ENCODE data around the gene KIF5C.
"Not testable (repeated sequence)": the region's sequence is repeated elsewhere in the genome, so short reads cannot be mapped to it uniquely, and the experiment has no call there.

The KIF5C gene

DNA sequence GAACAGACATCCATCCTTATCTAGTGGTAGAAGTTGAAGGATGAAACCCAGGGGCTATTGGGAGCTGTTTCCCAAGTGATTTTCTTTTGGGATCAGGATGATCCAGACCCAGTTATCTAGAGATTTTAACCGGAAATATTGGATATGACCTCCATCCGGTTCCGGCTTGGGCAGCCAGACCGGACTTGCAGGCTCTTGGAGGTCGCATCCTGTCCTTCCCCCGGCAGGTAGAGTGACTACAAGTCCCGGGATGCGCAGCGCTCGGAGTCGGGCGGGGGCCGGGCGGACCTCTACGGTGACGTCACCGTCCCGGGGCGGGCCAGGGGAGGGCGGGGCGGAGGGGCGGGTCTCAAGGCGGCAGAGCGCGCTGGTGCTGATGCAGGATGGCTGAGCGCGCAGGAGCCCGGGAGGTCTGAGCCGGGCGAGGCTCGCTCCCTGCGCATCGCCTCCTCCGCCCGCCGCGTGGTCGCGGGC lies at the start of gene KIF5C:
TSS of gene KIF5C (plus strand) at position 360 of the 474 bp plus-strand sequence. CDS start 391 bp downstream, outside the sequence.
- peak; percentile 97 for DNase-seq (ENCODE audit: low spot score)

DNA sequence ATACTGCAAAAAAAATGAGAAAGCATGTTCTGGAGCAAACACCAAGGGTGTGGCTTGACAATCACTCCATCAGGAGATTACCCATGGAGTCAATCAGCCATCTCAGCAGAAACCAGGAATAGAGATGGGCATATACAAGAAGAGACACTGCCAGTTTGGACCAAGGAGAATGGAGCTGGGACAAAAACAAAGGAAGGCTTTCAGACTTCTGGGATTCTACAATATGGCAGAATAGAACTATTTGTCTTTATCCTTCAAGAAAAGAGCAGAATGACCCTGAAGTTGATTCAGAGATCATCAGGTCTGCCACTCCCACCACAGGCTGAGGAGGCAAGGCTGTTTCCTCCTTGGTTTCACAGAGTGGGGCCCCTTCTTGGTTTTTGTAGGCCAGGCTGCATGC lies 48.2 kb upstream of the KIF5C start:
- no peak for DNase-seq (ENCODE audit: low spot score)

DNA sequence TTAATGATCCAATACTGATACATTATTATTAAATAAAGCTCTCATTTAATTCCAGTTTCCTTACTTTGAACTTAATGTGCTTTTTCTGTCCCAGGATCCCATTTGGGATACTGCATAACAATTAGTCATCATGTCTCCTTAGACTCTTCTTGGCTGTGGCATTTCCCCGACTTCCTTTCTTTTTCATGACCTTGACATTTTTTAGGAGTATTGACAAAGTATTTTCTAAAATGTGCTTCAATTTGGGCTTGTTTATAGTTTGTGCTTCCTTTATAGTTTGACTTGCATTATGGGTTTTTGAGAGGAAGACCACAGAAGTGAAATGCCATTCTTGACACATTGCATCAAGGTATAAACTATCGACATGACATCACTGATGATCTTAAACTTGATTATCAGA lies 46.1 kb upstream of the KIF5C start:
- DNase-seq (ENCODE audit: low spot score) = no peak

DNA sequence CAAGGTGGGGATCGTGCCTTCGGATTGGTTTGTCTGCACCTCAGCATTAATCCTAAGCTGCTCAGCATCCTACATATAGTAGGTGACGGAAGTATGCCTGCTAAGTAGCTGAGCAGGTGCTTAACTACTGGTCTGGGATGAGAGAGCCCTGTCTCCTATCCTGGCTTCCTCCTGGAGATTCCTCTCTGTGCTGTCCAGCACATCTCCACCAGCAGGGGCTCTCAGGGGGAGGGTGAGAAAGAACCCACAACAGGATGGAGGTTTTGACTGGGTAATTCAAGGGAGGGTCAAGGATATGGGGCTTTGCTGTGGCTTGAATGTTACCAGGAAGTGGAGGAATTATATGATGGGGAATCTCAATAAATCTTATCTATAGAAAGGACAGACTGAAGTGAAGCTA lies 45.4 kb upstream of the KIF5C start:
- no peak for DNase-seq (ENCODE audit: low spot score)

DNA sequence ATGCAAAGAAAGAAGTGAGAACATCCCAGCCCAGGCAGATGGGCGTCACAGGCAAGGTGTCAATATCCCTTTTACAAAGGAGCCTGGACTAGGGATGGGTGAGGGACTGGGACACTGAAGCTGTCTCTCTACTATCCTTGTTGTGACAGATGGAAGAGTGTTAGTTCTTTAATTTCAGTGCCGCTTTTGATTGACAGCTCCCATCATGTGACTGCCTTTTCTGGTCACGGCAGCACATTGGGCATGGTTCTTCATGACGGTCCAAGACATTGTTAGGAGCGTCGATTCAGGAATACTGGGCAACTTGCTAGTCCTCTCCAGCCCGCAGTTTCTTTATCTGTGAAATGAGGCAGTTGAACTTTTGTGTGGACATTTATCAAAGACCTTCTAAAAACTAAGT lies 42.4 kb upstream of the KIF5C start:
- DNase-seq (ENCODE audit: low spot score) = no peak

DNA sequence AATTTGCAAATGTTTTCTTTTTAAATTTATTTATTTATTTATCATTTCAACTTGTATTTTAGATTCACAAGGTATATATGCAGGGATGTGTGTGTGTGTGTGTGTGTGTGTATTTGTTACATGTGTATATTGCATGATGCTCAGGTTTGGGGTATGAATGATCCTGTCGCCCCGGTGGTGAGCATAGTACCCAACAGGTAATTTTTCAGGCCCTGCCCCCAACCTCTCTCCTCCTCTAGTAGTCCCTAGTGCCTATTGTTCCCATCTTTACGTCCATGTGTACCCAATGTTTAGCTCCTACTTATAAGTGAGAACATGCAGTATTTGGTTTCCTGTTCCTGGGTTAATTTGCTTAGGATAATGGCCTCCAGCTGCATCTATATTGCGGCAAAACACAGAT lies 33.0 kb upstream of the KIF5C start:
- DNase-seq (ENCODE audit: low spot score) = no peak

DNA sequence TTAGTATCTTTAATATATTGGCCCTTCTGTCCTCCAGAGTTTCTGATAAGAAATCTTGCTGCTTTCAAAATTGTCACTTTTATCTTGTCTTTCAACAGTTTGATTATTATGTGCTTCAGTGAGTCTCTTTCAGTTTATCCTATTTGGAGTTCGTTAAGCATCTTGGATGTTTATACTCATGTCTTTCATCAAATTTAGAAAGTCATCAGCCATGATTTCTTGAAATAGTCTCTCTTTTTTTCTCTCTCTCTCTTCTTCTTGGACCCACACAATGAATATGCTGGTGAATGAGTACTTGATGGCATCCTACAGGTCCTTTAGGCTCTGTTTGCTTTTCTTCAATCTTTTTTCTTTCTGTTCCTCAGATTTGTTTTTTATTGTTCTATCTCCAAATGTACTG lies 26.9 kb upstream of the KIF5C start:
- DNase-seq (ENCODE audit: low spot score) = no peak

DNA sequence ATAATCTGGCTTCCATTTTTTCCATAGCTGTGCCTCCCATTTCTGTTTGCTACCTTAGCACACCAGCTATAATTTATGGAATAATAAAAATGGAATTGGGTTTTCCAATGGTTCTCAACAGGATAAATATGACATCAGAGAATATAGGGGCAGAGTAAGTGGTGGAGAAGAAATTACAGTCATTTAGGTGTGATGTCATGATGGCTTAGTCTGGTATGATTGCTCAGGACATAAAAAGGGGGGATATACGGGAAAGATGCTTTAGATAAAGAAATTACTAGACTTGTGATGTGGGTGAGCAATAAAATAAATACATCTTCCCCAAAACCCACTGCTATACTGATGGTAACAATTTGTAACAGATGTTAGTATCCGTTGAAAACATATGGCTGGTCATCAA lies 21.6 kb upstream of the KIF5C start:
- DNase-seq (ENCODE audit: low spot score) = no peak

DNA sequence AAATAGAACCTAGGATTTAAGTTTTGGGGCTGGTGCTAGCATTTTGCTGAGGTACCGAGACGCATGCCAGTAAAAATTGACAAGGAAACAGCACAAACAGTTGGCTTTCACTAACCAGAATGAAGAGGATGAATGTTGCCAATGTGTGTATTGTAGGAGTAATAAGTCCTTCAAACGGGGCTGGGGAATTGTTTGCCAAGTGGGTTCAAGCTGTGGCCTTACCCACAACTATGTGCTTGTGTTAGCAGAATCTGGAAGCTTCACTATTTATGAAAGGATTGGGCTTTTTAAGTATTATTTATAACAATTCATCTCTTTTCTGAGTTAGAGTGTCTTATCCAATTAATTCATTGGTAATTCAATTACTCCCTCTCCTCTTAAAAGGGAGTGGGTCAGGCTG lies 15.0 kb upstream of the KIF5C start:
- DNase-seq (ENCODE audit: low spot score) = no peak

DNA sequence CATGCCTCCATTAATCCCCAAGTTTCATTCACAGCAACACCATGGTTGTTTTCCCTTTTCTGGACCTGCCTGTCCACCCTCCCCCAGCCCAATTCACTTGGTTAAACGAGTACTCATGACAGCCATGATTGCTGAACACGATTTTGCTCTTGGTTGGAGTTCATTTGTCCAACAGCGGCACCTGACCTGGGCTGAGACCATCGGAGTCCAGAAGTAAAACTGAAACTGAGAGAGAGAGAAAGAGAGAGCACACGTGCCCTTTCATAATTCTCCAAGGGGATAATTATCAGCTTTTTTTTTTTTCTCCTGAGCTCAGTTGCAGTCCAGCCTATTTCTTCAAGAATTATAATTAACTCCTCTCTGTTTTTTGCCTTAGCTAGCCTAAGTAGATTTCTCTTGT lies 13.7 kb upstream of the KIF5C start:
- no peak for DNase-seq (ENCODE audit: low spot score)

DNA sequence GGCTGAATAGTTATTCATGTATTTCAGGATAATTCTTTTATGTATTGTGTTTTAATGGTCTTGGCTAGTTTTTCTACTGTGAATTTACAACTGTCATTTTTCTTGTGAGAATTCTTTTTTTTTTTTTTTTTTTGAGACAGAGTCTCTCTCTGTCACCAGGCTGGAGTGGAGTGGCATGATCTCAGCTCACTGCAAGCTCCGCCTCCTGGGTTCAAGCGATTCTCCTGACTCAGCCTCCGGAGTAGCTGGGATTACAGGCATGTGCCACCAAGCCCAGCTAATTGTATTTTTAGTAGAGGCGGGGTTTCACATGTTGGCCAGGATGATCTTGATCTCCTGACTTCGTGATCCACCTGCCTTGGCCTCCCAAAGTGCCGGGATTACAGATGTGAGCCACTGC lies 12.5 kb upstream of the KIF5C start:
- DNase-seq (ENCODE audit: low spot score) = not testable (repeated sequence)

DNA sequence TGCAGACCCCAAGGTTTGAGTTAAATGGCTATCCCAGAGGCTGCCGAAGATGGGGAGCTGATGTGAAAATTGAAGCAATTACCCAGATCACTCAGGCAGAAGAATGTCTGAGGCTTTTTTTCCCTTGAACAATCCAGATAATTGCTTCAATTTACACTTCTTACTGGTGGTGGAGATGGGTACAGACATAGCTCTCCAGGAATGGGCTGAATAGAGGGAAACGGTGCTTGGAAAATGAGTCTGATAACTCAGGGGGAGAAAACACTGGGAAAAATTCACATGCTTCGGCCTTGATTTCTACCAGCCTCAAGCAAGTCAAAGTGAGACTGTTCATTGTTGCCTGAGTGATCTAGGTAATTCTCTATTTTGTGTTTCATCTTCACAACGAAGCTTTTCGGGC lies 9.5 kb upstream of the KIF5C start:
- DNase-seq (ENCODE audit: low spot score) = no peak

DNA sequence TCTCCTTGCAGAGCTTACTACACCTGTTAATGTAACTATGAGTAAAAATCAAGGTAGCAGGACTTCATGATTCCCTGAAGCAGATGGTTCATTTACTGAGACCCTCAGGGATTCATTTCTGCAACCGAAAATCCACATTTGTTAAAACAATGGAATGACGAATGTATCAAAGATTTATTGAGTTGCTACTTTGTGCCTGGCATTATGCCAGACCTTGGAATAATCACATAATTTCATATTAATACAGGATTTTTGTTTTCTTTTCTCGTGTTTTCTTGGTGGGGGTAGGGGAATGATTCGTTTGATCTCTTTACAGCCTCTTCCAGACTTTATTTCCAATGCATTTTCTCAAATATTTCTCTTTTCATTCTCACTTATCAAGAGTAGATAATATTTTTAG lies 8.9 kb upstream of the KIF5C start:
- DNase-seq (ENCODE audit: low spot score) = no peak

DNA sequence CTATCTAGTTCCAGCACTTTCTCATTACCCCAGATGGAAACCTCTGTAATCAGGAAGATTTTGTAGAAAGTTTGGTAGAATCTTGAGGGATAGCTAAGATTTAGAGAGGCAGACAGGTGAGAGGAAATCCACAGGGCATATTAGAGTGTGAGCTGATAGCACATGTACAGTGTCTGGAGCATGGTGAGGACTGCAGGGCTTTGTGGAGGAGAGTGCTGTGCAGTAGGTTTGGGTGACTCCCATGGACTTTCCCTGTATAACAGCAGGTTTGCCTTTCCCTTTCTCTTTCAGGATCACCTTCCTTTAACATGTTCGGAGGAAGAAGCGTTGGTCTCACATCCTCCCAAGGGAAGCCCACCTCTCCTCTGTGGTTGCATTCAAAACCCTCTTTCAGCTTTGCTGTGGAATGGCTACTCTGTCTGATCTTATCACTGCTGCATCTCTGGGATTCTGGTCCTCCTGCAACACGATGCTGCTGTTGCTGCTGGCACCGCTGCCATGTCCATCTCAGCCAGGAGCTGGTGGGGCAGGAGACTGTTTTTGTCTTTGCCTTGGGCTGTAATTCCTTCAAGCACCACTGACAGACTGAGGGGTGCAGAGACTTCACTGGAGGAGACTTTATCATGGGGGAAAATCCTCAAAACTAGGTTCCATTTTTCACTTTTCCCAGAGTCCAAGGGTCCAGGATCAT lies 7.8 kb upstream of the KIF5C start:
- no peak for DNase-seq (ENCODE audit: low spot score)

DNA sequence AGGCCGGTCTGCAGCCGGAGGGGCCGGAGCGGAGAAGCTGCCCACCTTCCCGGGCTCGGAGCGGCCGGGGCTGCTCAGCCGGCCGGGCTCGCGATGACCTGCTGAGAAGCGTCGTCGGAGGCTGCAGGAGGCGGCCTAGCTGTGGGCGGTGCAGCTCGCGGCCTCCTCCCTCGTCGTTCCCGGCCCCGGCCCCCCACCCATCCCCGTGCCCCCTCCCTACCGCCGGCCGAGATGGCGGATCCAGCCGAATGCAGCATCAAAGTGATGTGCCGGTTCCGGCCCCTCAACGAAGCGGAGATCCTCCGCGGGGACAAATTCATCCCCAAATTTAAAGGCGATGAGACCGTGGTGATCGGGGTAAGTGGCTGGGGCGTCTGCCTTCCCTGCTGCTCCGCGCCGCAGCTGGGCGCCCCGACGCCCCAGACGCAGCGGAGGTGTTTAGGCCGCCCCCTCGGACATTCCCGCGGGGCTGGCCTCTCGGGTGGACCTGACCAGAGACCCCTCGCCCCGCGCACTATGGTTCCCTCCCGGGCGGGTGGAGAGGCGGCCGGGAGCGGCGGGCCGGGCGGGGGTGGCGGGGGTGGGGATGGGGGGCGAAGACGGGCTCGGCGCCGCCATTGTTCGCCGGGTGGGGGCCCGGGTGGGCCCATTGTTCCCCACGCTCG lies 492 bp downstream of the KIF5C start:
- no peak for DNase-seq (ENCODE audit: low spot score)

DNA sequence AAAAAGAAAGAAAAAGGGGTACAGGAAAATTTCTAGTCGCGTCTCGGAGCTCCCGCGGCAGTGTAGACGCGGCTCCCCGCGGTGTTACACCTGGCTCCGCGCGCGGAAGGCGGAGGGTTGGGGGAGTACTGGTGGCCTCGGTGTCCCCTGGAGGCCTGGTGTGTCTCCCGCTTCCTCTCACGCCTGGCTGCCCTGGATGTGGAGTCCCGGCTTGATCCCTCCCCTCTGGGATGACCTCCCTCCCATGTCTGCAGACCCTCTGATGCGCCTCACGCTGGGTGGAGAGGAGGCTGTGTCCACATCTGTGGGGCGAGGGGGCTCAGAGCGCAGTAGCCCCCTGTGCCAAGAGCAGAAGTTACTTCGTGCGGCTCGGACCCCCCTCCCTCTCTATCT lies 1.2 kb downstream of the KIF5C start:
- DNase-seq (ENCODE audit: low spot score) = peak; percentile 55

DNA sequence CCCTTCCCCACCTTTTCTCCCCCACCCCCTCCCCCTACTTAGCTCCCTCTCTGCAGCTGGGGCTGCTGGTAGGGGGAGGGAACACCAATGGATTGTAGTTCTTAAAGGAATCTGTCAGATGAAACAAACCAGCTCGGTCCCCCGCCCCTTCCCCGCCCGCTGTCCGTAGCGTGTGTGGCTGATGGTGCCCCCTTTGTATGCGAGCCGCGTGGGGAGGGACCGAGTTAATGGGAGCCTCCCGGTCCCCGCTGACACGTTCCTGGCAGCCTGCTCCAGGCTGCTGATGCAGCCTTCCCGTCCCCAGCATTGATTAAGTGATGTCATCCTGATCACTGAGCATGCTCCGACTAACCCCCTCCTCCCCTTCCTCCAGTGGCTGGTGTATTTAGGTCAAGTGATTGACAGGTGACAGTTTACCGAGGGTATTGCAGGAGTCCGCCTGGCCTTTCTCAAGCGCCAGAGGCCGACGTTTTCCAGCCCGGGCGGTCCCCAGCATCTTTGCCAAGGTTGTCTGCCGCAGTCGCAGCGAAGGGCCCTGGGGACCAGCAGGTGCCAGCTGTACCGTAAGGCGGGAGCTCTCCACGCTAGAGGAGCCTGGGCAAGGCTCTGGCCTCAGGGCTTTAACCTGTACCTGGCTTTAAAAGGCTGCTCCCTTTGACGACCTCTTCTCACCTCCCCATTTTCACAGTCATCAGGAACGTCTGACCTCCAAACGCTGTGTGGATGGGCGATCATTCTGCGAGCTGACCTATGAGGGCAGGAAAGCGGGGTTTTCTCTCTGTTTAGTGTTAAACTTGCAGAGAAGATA lies 1.8 kb downstream of the KIF5C start:
- DNase-seq (ENCODE audit: low spot score) = peak; percentile 80

DNA sequence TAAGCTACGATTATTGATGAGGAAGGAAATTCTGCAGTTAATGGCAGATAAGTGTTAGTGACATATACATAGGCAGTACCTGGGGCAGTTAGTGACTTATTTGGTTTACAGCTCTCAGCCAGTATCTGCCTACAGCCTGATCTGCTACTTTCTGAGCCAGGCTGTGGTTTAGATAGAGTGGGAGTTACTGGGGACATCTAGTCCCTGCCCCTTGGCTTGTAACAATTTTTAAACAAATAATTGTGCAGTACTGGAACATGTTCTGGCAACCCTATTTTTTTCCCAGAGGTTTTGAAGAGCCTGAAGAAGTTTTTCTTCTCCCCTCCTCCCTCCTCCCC lies 2.3 kb downstream of the KIF5C start:
- no peak for DNase-seq (ENCODE audit: low spot score)

DNA sequence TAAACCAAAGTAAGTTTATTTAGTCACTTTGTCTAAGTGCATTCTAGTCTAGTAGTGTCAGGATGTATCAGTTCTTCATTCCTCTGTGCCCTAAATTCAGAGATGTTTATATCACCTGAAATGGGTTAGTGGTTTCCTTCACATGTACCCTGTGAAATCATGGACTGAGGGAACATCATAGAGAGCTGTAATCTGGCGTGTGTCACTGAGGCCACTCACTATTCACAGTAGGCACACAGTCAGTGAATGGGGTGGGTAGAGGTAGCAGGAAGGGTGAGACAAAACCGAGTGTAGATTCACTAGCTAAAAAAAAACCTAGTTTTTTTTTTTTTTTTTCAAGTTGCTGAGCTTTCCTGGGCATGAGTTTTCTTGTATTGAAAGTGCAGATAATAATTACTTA lies 5.6 kb downstream of the KIF5C start:
- no peak for DNase-seq (ENCODE audit: low spot score)

DNA sequence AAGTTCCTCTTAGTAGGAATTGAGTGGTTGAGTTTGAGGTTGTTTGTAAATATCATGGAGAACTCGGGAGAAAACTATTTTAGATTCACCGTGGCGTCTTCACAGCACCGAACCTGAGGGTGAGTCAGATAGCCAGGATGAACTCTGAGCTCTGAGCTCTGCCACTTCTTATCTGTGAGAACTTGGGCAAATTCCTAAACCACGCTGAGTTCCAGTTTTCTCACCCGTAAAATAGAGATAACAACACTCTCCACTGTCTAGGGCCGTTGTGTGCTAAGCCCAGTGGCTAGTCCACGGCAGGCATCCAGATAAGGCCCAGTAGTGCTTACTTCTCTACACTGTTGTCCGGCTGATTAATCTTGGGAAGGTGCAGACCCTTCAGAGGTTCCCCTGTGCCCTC lies 7.0 kb downstream of the KIF5C start:
- no peak for DNase-seq (ENCODE audit: low spot score)

DNA sequence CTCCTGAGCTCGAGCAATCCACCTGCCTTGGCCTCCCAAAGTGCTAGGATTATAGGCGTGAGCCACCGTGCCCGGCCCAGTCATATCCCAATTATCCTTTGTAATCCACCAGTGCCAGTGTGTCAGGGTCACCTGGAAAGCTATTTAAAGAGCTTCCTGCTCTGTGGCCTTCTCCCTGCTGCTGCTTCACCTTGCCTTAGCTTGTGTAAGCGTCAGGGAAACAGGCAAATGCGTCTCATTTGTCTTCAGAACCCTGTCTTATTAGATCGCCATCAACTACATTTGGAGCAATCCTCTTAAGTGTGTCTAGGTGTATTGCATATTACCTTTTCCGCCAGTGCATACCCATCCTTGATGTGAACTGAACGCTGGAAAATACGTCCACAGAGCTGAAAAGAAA lies 10.2 kb downstream of the KIF5C start:
- DNase-seq (ENCODE audit: low spot score) = no peak

DNA sequence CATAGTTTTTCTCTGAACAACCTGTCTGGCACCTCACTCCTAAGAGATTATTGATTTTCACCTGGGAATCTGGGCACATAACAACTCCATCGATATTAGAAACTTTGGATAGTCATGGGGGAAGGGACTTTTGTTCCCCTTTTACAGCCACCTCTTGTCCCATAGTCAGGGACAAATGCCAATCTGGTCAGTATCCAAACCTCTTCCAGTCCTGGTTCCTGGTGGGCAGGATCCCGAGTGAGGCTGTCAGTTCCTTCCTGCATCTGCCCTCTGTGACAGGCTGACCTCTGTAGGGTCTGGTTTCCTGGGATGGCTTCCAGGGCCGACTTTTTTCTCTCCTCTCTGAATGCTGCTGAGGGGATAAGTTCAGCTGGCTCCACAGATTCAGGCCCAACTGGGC lies 11.0 kb downstream of the KIF5C start:
- no peak for DNase-seq (ENCODE audit: low spot score)

DNA sequence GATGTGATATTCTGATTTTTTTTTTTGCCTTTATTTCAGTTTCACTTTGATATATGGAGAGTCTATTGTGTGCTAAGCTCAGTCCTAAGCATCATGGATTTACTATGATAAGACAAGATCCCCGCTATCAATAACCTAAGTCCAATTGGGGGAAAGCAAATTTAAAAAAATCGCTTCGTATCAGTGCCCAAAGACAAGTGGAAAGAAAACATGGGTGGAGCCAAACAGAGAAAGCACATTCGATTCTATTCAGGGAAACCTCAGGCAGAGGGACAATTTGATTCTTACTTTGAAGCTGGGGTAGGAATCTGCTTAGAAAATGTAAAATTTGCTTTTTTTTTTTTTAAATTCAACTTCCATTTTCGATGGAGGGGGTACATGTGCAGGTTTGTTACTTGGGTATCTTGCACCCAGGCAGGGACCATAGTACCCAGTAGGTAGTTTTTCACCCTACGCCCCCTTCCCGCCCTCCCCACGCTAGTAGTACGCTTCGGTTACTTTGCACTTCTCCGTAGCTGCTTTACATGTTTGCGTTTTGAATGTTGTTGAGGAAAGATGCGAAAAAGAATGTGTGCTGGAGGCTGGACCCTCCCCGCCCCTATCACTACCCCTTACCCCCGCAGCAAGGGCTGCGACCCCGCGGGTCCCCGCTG lies 12.4 kb downstream of the KIF5C start:
- no peak for DNase-seq (ENCODE audit: low spot score)
